PC-9 (cell line): ENCODE results near the gene PANK2.

Source experiments
- CTCF ChIP-seq: fragments of 200-600 bp; sonication (generic); conservative IDR thresholded peaks from 2 replicates; pipeline ENCODE4 v1.6.1; 2017; ENCODE audit warnings: mixed run types, antibody characterized with exemption, mild to moderate bottlenecking, moderate library complexity
- EZH2 ChIP-seq: fragments of 200-600 bp; sonication (generic); IDR thresholded peaks from 2 replicates; pipeline ENCODE4 v1.8.0; 2017; ENCODE audit warnings: antibody characterized with exemption, low read depth

- TF ChIP-seq CTCF (no peak), EZH2 (no peak)
Measured at GRCh38 chr20:3966571-3966970, 77.4 kb downstream of the PANK2 start.
